Endothelial cell of umbilical vein (primary cell): Measurements from ENCODE around the gene PEX5L. TPM values are rescaled to one million over a fixed set of nuclear protein-coding genes. Genes with fewer than 3 reads are reported as not detected.

Experiments used
- BruUV-seq: library from RNA; stranded (reverse); fragments of 400-500 nt; replicated peaks from 2 replicates; lab custom pipeline; 2021; lab: Mats Ljungman, UMichigan
- CTCF ChIA-PET: fragments of 300-600, 350-600 bp; sonication (Branson Sonifier 250); formaldehyde crosslinking; loops from one replicate; lab custom pipeline; 2021; ENCODE audit warnings: antibody characterized with exemption, inconsistent platforms; lab: Charles Lee
- POLR2A ChIA-PET: fragments of 300-600, 350-600 bp; sonication (Branson Sonifier 250); formaldehyde crosslinking; loops from one replicate; lab custom pipeline; 2021; ENCODE audit warnings: antibody characterized with exemption, inconsistent platforms; lab: Charles Lee
- DNase-seq: peaks from one replicate; pipeline ENCODE4 v3.0.0-alpha.2; 2011; ENCODE audit warnings: low read depth, low spot score
- FAIRE-seq: peaks from 2 replicates; lab custom pipeline; 2011; peaks lifted over from hg19 to GRCh38; lab: Jason Lieb, UNC
- H2AFZ ChIP-seq: 2 replicates; pipeline ENCODE4 v1.6.0; 2012; ENCODE audit warnings: low read depth, low read length, control low read depth, inconsistent platforms
- H3K27ac ChIP-seq: 2 replicates; pipeline ENCODE4 v1.5.1; 2011; ENCODE audit warnings: low read depth, mild to moderate bottlenecking, control low read depth, low read length, moderate library complexity; ENCODE audit not compliant: insufficient read depth
- H3K27me3 ChIP-seq, 2 experiments: 2 replicates each; pipeline versions ENCODE4 v1.6.0 to v1.6.1; 2011; ENCODE audit warnings: low read length in 2 of 2, mixed read lengths in 1 of 2; ENCODE audit not compliant: control insufficient read depth in 2 of 2, insufficient read depth in 2 of 2
- H3K36me3 ChIP-seq, 2 experiments: 2 replicates in 1 of 2; 3 replicates in 1 of 2; pipeline ENCODE4 v1.5.1; 2011; ENCODE audit warnings: low read length in 2 of 2, mild to moderate bottlenecking in 1 of 2, moderate library complexity in 1 of 2; ENCODE audit not compliant: control insufficient read depth in 2 of 2, insufficient read depth in 2 of 2; ENCODE audit errors: extremely low read depth in 1 of 2
- H3K4me1 ChIP-seq: 3 replicates; pipeline ENCODE4 v1.5.1; 2011; ENCODE audit warnings: mild to moderate bottlenecking, low read length; ENCODE audit not compliant: control insufficient read depth, insufficient read depth; ENCODE audit errors: extremely low read depth
- H3K4me2 ChIP-seq: 2 replicates; pipeline ENCODE4 v1.6.1; 2011; ENCODE audit warnings: low read length, control low read depth, mixed read lengths; ENCODE audit not compliant: insufficient read depth
- H3K4me3 ChIP-seq, 3 experiments: fragments of 200-600 bp in 1 of 3; sonication (generic), shearing (Covaris generic) in 1 of 3; replicated peaks in 1 of 3; 2 replicates each; pipeline ENCODE4 v1.5.1; 2011 to 2016; ENCODE audit warnings: control low read depth in 3 of 3, low read length in 3 of 3, mild to moderate bottlenecking in 2 of 3, inconsistent platforms in 1 of 3, low read depth in 1 of 3, moderate library complexity in 1 of 3; ENCODE audit not compliant: insufficient read depth in 1 of 3
- H3K79me2 ChIP-seq: 2 replicates; pipeline ENCODE4 v1.6.0; 2012; ENCODE audit warnings: low read length, inconsistent platforms; ENCODE audit not compliant: control insufficient read depth, insufficient read depth
- H3K9ac ChIP-seq: replicated peaks from 2 replicates; pipeline ENCODE3; 2011; ENCODE audit warnings: low read length, control low read depth; ENCODE audit not compliant: insufficient read depth; ENCODE audit errors: extremely low read depth
- H3K9me1 ChIP-seq: replicated peaks from 3 replicates; pipeline ENCODE4 v1.6.0; 2011; ENCODE audit warnings: mild to moderate bottlenecking, low read length; ENCODE audit not compliant: control insufficient read depth, insufficient read depth; ENCODE audit errors: extremely low read depth
- H3K9me3 ChIP-seq: replicated peaks from 2 replicates; pipeline ENCODE4 v1.5.1; 2012; ENCODE audit warnings: low read length, inconsistent platforms; ENCODE audit not compliant: control insufficient read depth, insufficient read depth
- H4K20me1 ChIP-seq: replicated peaks from 2 replicates; pipeline ENCODE3; 2011; ENCODE audit warnings: mild to moderate bottlenecking, low read length; ENCODE audit not compliant: control insufficient read depth, insufficient read depth; ENCODE audit errors: extremely low read depth
- EZH2 ChIP-seq: IDR thresholded peaks from 2 replicates; pipeline ENCODE4 v1.6.1; 2012; ENCODE audit warnings: borderline replicate concordance, low read depth, mild to moderate bottlenecking, moderate library complexity, low read length, inconsistent platforms; ENCODE audit not compliant: severe bottlenecking
- FOS ChIP-seq: IDR thresholded peaks from 2 replicates; pipeline ENCODE4 v1.6.1; 2011; ENCODE audit warnings: mild to moderate bottlenecking, low read length, moderate library complexity, borderline replicate concordance; ENCODE audit not compliant: insufficient read depth
- GATA2 ChIP-seq: IDR thresholded peaks from 2 replicates; pipeline ENCODE4 v1.7.0; 2011; ENCODE audit warnings: low read depth, mild to moderate bottlenecking, moderate library complexity, mixed read lengths, low read length; ENCODE audit not compliant: insufficient read length, insufficient read depth
- JUN ChIP-seq: IDR thresholded peaks from 2 replicates; pipeline ENCODE4 v1.6.1; 2011; ENCODE audit warnings: borderline replicate concordance, low read depth; ENCODE audit not compliant: insufficient read length, insufficient read depth
- MAX ChIP-seq: IDR thresholded peaks from 2 replicates; pipeline ENCODE4 v1.6.1; 2011; ENCODE audit not compliant: insufficient read depth, insufficient read length
- MYC ChIP-seq: IDR thresholded peaks from one replicate; pipeline ENCODE4 v1.6.1; 2011; ENCODE audit warnings: mild to moderate bottlenecking, low read depth, low read length
- POLR2A ChIP-seq: IDR thresholded peaks from 2 replicates; pipeline ENCODE4 v1.6.1; 2012; ENCODE audit warnings: low read depth, mild to moderate bottlenecking, control low read depth, low read length
- POLR2AphosphoS5 ChIP-seq: IDR thresholded peaks from 2 replicates; pipeline ENCODE4 v1.6.1; 2012; ENCODE audit warnings: low read depth, mild to moderate bottlenecking, control low read depth, low read length, moderate library complexity; ENCODE audit not compliant: insufficient read depth
- dilution Hi-C: fragments of 300-500 bp; cut with MboI; formaldehyde crosslinking; loops from one replicate; pipeline ENCODE4 v1.15.0; 2019; ENCODE audit warnings: low sequenced_read_pairs; ENCODE audit not compliant: extremely low pct_ligation_motif_present
- intact Hi-C: fragments of 100-400 bp; cut with micrococcal nuclease; formaldehyde crosslinking; loops from one replicate; pipeline ENCODE4 v1.10.0; 2022
- polyA plus RNA-seq, 4 experiments: library from polyadenylated mRNA; depleted of rRNA in 3 of 4; stranded (reverse) in 3 of 4; unstranded in 1 of 4; fragments of >200 nt; gene quantifications; 2 replicates each; pipeline versions ENCODE4 v1.2.1 to v1.2.3, GENCODE V29; 2011 to 2012; ENCODE audit warnings: missing spikeins in 1 of 4
- total RNA-seq: library from RNA; stranded (reverse); gene quantifications from 2 replicates; pipeline ENCODE4 v1.2.3, GENCODE V29; 2021
- TF ChIP-seq, protein P1 (sequence below), 2 donors: IDR thresholded peaks; 1 replicate in 1 of 2; 2 replicates in 1 of 2; pipeline ENCODE4 v1.5.1; 2011; ENCODE audit warnings: low read length in 2 of 2, mild to moderate bottlenecking in 2 of 2, moderate library complexity in 2 of 2, control low read depth in 1 of 2, inconsistent platforms in 1 of 2, low read depth in 1 of 2; ENCODE audit not compliant: insufficient read depth in 1 of 2; ENCODE audit errors: extremely low read depth in 1 of 2

The PEX5L gene
- total and polyA plus RNA-seq, 2 donors (not counting 3 experiments of a cell fraction or from before 2014, with no cell fraction given): not detected

- DNase-seq: no peak
- Histone ChIP-seq H3K36me3 (no peaks in the 10 kb centered on the region), H2AFZ (no peak overlapping the region), H3K4me3 (no peak overlapping the region), H3K4me2 (no peak overlapping the region), H4K20me1 (no peaks in the 10 kb centered on the region), H3K27ac (no peak overlapping the region), H3K27me3 (no peaks in the 10 kb centered on the region), H3K9me3 (no peaks in the 10 kb centered on the region), H3K9me1 (no peaks in the 10 kb centered on the region), H3K79me2 (no peaks in the 10 kb centered on the region), H3K4me1 (no peaks in the 10 kb centered on the region), H3K9ac (no peak overlapping the region)
- FAIRE-seq: no peak
- intact Hi-C loops (no loop called here), dilution Hi-C loops (no loop called here)
- POLR2A ChIA-PET: no interaction called here
- no TSS peak for BruUV-seq
- CTCF ChIA-PET: no interaction called here
- TF ChIP-seq JUN: no peak
- no peak for TF ChIP-seq POLR2A
- no peak for TF ChIP-seq MAX
- no peak for TF ChIP-seq EZH2
- no peak for TF ChIP-seq POLR2AphosphoS5
- TF ChIP-seq, protein P1, sequence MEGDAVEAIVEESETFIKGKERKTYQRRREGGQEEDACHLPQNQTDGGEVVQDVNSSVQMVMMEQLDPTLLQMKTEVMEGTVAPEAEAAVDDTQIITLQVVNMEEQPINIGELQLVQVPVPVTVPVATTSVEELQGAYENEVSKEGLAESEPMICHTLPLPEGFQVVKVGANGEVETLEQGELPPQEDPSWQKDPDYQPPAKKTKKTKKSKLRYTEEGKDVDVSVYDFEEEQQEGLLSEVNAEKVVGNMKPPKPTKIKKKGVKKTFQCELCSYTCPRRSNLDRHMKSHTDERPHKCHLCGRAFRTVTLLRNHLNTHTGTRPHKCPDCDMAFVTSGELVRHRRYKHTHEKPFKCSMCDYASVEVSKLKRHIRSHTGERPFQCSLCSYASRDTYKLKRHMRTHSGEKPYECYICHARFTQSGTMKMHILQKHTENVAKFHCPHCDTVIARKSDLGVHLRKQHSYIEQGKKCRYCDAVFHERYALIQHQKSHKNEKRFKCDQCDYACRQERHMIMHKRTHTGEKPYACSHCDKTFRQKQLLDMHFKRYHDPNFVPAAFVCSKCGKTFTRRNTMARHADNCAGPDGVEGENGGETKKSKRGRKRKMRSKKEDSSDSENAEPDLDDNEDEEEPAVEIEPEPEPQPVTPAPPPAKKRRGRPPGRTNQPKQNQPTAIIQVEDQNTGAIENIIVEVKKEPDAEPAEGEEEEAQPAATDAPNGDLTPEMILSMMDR (IDR thresholded peaks at IDR 0.05; ENCODE audit: extremely low read depth in 1 of 2, insufficient read depth in 1 of 2, low read depth in 1 of 2, low read length in 2 of 2): no peak
- TF ChIP-seq GATA2: no peak
- no peak for TF ChIP-seq MYC
- no peak for TF ChIP-seq FOS
Measured at GRCh38 chr3:179957264-179957845, 79.4 kb downstream of the PEX5L start.
